ENCODE measurements around the gene EVI5.

Gene EVI5

GRCh38 chr1:92816732-92817131 is 31.8 kb upstream of the EVI5 start:
- H3K27me3 Mint-ChIP-seq = peaks cover 3% of the 10 kb centered on the region
- no peaks in the 10 kb centered on the region for H3K4me1 Mint-ChIP-seq
- ATAC-seq (replicated peaks; ENCODE audit: extremely low read depth, poor library complexity, severe bottlenecking) = no peak
- no peaks in the 10 kb centered on the region for H3K9me3 Mint-ChIP-seq
- no peaks in the 10 kb centered on the region for H3K36me3 Mint-ChIP-seq (ENCODE audit: insufficient read depth)
- no peak overlapping the region for H3K4me3 Mint-ChIP-seq
- no peak overlapping the region for H3K27ac Mint-ChIP-seq (ENCODE audit: low read depth)
- no peak for DNase-seq (ENCODE audit: low spot score in 2 of 2)

GRCh38 chr1:92808381-92808780 is 23.5 kb upstream of the EVI5 start:
- no peak overlapping the region for H3K4me3 Mint-ChIP-seq
- ATAC-seq (replicated peaks; ENCODE audit: extremely low read depth, poor library complexity, severe bottlenecking) (no peak), DNase-seq (ENCODE audit: low spot score in 2 of 2) (no peak)
- no peaks in the 10 kb centered on the region for H3K4me1 Mint-ChIP-seq
- no peak overlapping the region for H3K27ac Mint-ChIP-seq (ENCODE audit: low read depth)
- no peaks in the 10 kb centered on the region for H3K9me3 Mint-ChIP-seq
- peaks cover 1% of the 10 kb centered on the region for H3K36me3 Mint-ChIP-seq (ENCODE audit: insufficient read depth)
- peaks cover 15% of the 10 kb centered on the region for H3K27me3 Mint-ChIP-seq

GRCh38 chr1:92805216-92805615 is 20.3 kb upstream of the EVI5 start:
- Mint-ChIP-seq H3K4me1 (no peaks in the 10 kb centered on the region), H3K27me3 (no peaks in the 10 kb centered on the region), H3K4me3 (no peak overlapping the region), H3K27ac (ENCODE audit: low read depth) (no peak overlapping the region), H3K9me3 (no peaks in the 10 kb centered on the region), H3K36me3 (ENCODE audit: insufficient read depth) (no peaks in the 10 kb centered on the region)
- ATAC-seq (replicated peaks; ENCODE audit: extremely low read depth, poor library complexity, severe bottlenecking) (no peak), DNase-seq (ENCODE audit: low spot score in 2 of 2) (no peak)

- Mint-ChIP-seq H3K27ac (ENCODE audit: low read depth) (no peak overlapping the region), H3K4me3 (no peak overlapping the region), H3K36me3 (ENCODE audit: insufficient read depth) (no peaks in the 10 kb centered on the region), H3K4me1 (no peaks in the 10 kb centered on the region), H3K9me3 (no peaks in the 10 kb centered on the region), H3K27me3 (no peaks in the 10 kb centered on the region)
- no peak for ATAC-seq (replicated peaks; ENCODE audit: extremely low read depth, poor library complexity, severe bottlenecking)
- no peak for DNase-seq (ENCODE audit: low spot score in 2 of 2)
Observed at GRCh38 chr1:92804721-92805201, 19.9 kb upstream of the EVI5 start.

- Mint-ChIP-seq H3K4me1 (no peaks in the 10 kb centered on the region), H3K4me3 (no peak overlapping the region), H3K9me3 (no peaks in the 10 kb centered on the region), H3K27ac (ENCODE audit: low read depth) (no peak overlapping the region), H3K36me3 (ENCODE audit: insufficient read depth) (no peaks in the 10 kb centered on the region), H3K27me3 (no peaks in the 10 kb centered on the region)
- ATAC-seq (replicated peaks; ENCODE audit: extremely low read depth, poor library complexity, severe bottlenecking) (no peak), DNase-seq (ENCODE audit: low spot score in 2 of 2) (no peak)
Observed at GRCh38 chr1:92803140-92803887, 18.4 kb upstream of the EVI5 start.

- Mint-ChIP-seq H3K4me3 (no peak overlapping the region), H3K27ac (ENCODE audit: low read depth) (no peak overlapping the region), H3K4me1 (no peaks in the 10 kb centered on the region), H3K27me3 (peaks cover 29% of the 10 kb centered on the region), H3K9me3 (no peaks in the 10 kb centered on the region), H3K36me3 (ENCODE audit: insufficient read depth) (no peaks in the 10 kb centered on the region)
- ATAC-seq (replicated peaks; ENCODE audit: extremely low read depth, poor library complexity, severe bottlenecking) (no peak), DNase-seq (ENCODE audit: low spot score in 2 of 2) (no peak)
Observed at GRCh38 chr1:92797961-92798360, 13.1 kb upstream of the EVI5 start.

- peaks cover 36% of the 10 kb centered on the region for H3K27me3 Mint-ChIP-seq
- no peaks in the 10 kb centered on the region for H3K36me3 Mint-ChIP-seq (ENCODE audit: insufficient read depth)
- no peak overlapping the region for H3K4me3 Mint-ChIP-seq
- no peaks in the 10 kb centered on the region for H3K9me3 Mint-ChIP-seq
- ATAC-seq (replicated peaks; ENCODE audit: extremely low read depth, poor library complexity, severe bottlenecking) = no peak
- H3K27ac Mint-ChIP-seq (ENCODE audit: low read depth) = no peak overlapping the region
- no peak for DNase-seq (ENCODE audit: low spot score in 2 of 2)
- no peaks in the 10 kb centered on the region for H3K4me1 Mint-ChIP-seq
Observed at GRCh38 chr1:92797297-92797696, 12.4 kb upstream of the EVI5 start.

- Mint-ChIP-seq H3K27ac (ENCODE audit: low read depth) (no peak overlapping the region), H3K9me3 (no peaks in the 10 kb centered on the region), H3K36me3 (ENCODE audit: insufficient read depth) (no peaks in the 10 kb centered on the region), H3K4me3 (no peak overlapping the region), H3K4me1 (no peaks in the 10 kb centered on the region), H3K27me3 (peaks cover 54% of the 10 kb centered on the region)
- no peak for DNase-seq (ENCODE audit: low spot score in 2 of 2)
- no peak for ATAC-seq (replicated peaks; ENCODE audit: extremely low read depth, poor library complexity, severe bottlenecking)
Observed at GRCh38 chr1:92795166-92795565, 10.3 kb upstream of the EVI5 start.

- no peak overlapping the region for H3K27ac Mint-ChIP-seq (ENCODE audit: low read depth)
- peaks cover 61% of the 10 kb centered on the region for H3K27me3 Mint-ChIP-seq
Observed at GRCh38 chr1:92792340-92792782, 7.5 kb upstream of the EVI5 start.

GRCh38 chr1:92791487-92792066 is 6.7 kb upstream of the EVI5 start:
- no peak for ATAC-seq (replicated peaks; ENCODE audit: extremely low read depth, poor library complexity, severe bottlenecking)
- Mint-ChIP-seq H3K9me3 (no peaks in the 10 kb centered on the region), H3K27ac (ENCODE audit: low read depth) (no peak overlapping the region), H3K36me3 (ENCODE audit: insufficient read depth) (no peaks in the 10 kb centered on the region), H3K4me3 (no peak overlapping the region), H3K4me1 (no peaks in the 10 kb centered on the region), H3K27me3 (peaks cover 66% of the 10 kb centered on the region)
- DNase-seq (ENCODE audit: low spot score in 2 of 2) = no peak

More at GRCh38 chr1:92792340-92792782, 7.5 kb upstream of the EVI5 start:
- H3K9me3 Mint-ChIP-seq = no peaks in the 10 kb centered on the region
- H3K36me3 Mint-ChIP-seq (ENCODE audit: insufficient read depth) = no peaks in the 10 kb centered on the region
- no peak overlapping the region for H3K4me3 Mint-ChIP-seq
- no peak for DNase-seq (ENCODE audit: low spot score in 2 of 2)
- ATAC-seq (replicated peaks; ENCODE audit: extremely low read depth, poor library complexity, severe bottlenecking) = no peak
- H3K4me1 Mint-ChIP-seq = no peaks in the 10 kb centered on the region

GRCh38 chr1:92790867-92791266 is 6.0 kb upstream of the EVI5 start:
- Mint-ChIP-seq H3K4me3 (no peak overlapping the region), H3K36me3 (ENCODE audit: insufficient read depth) (no peaks in the 10 kb centered on the region), H3K27ac (ENCODE audit: low read depth) (no peak overlapping the region), H3K27me3 (peaks cover 71% of the 10 kb centered on the region), H3K4me1 (no peaks in the 10 kb centered on the region), H3K9me3 (no peaks in the 10 kb centered on the region)
- ATAC-seq (replicated peaks; ENCODE audit: extremely low read depth, poor library complexity, severe bottlenecking) (no peak), DNase-seq (ENCODE audit: low spot score in 2 of 2) (no peak)

- Mint-ChIP-seq H3K36me3 (ENCODE audit: insufficient read depth) (no peaks in the 10 kb centered on the region), H3K4me1 (no peaks in the 10 kb centered on the region), H3K4me3 (no peak overlapping the region), H3K27me3 (peaks cover 71% of the 10 kb centered on the region), H3K9me3 (no peaks in the 10 kb centered on the region), H3K27ac (ENCODE audit: low read depth) (no peak overlapping the region)
- ATAC-seq (replicated peaks; ENCODE audit: extremely low read depth, poor library complexity, severe bottlenecking) (no peak), DNase-seq (ENCODE audit: low spot score in 2 of 2) (no peak)
Observed at GRCh38 chr1:92790081-92790480, 5.2 kb upstream of the EVI5 start.
